ENCODE measurements around the gene TRIM72.
"Not testable (repeated sequence)": the region's sequence is repeated elsewhere in the genome, so short reads cannot be mapped to it uniquely, and the experiment has no call there.

The TRIM72 gene

GRCh38 chr16:31200111-31200510, 13.8 kb upstream of the TRIM72 start:
- DNase-seq (ENCODE audit: low read depth, low spot score); H3K9me3 ChIP-seq (ENCODE audit: control insufficient read depth, insufficient read depth, low read length); H3K36me3 ChIP-seq (ENCODE audit: control insufficient read depth, insufficient read depth, low read length); H3K27ac ChIP-seq (ENCODE audit: low read length); H3K4me1 ChIP-seq (ENCODE audit: control insufficient read depth, insufficient read depth, low read length); H3K4me3 ChIP-seq (ENCODE audit: low read length); H3K27me3 ChIP-seq (ENCODE audit: control insufficient read depth, insufficient read depth, low read length): not testable (repeated sequence)
- no CpG with 5 or more reads among the region's 8 CpGs for WGBS (ENCODE audit: insufficient coverage, insufficient read length)

DNA sequence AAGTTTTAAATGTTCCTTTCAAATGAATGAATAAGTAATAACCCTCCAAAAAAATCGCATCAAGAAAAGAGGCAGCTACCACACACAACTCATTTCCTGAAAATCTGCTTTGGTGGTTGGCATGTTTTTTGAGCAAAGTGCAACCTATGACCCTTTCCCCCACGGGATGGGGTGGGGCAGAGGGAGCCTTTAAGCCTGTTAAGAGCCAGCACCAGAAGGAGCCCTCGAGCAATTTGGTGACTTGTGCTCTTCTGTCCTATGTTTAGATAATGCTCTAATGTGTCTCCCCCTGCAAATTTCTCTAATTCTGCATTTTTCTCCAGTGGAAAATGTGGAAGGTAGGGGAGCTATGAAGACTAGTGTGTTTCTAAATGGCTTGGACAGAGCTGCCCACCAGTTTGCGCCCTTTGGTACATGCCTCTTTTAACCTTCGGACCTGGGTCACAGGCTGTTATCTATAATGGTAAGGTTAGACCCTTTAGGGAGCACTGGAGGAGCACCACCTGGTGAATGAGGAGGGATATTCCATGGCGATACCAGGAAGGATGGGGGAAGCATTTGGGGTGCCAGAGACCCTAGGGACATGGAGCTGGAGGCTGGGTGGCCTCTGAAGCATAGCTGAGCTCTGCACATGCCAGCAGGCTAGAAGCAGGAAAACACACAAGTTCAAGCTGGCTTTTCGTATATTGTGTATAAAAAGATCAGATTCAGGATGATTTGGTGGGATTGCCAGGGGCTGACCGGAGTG, 12.9 kb upstream of the TRIM72 start:
- WGBS (ENCODE audit: insufficient coverage, insufficient read length) = no CpG with 5 or more reads among the region's 8 CpGs
- Histone ChIP-seq H3K4me1 (ENCODE audit: control insufficient read depth, insufficient read depth, low read length) (peaks cover 4% of the 10 kb centered on the region; the same call in 1 of the 2 replicates), H3K27me3 (ENCODE audit: control insufficient read depth, insufficient read depth, low read length) (no peaks in the 10 kb centered on the region), H3K36me3 (ENCODE audit: control insufficient read depth, insufficient read depth, low read length) (0 out of 2 replicates have a peak, but pooled peaks cover 5% of the 10 kb centered on the region), H3K4me3 (ENCODE audit: low read length) (no peak overlapping the region; the same call in 1 of the 2 replicates), H3K9me3 (ENCODE audit: control insufficient read depth, insufficient read depth, low read length) (no peaks in the 10 kb centered on the region), H3K27ac (ENCODE audit: low read length) (no peak overlapping the region)
- DNase-seq (ENCODE audit: low read depth, low spot score) = no peak

DNA sequence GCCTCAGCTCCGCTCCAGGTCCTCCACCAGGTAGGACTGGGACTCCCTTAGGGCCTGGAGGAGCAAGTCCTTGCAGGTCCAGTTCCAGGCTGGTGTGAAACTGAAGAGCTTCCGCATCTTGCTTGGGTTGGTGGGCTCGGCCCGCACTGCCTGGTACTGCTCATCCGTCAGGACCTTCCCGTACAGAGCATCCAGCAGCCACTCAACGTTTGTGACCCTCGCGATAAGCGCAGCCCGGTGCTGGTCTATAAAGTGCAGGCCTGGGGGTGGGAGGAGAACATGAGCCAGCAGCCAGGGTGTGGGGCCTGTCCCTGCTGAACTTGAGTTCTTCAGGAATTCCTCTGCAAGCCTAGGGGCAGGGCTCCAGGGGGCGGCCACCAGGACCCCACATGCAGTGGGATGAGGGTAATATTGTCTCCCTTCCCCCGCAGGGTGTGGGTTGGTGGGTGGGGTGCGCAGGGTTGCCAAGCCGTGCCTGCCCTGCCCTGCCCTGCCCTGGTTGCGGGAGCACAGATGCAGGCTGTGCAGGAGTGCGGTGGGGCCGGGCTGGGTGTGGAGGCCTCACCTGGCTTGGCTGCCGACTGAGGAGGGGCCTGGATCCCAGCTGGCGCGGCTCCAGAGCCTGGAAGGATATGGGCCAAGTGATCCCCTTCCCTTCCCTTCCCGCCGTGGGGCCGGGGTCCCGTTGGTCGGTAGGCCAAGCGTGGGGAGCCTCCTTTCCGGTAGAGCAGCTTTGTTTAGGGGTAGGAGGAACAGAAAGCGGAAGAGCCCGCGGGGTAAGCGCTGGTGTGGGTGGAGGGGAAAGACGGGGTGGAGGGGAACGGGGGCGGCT, 12.1 kb upstream of the TRIM72 start:
- WGBS (ENCODE audit: insufficient coverage, insufficient read length) = no CpG with 5 or more reads among the region's 35 CpGs
- Histone ChIP-seq H3K36me3 (ENCODE audit: control insufficient read depth, insufficient read depth, low read length) (no peaks in the 10 kb centered on the region), H3K4me1 (ENCODE audit: control insufficient read depth, insufficient read depth, low read length) (peaks cover 4% of the 10 kb centered on the region; the same call in 1 of the 2 replicates), H3K9me3 (ENCODE audit: control insufficient read depth, insufficient read depth, low read length) (no peaks in the 10 kb centered on the region), H3K27me3 (ENCODE audit: control insufficient read depth, insufficient read depth, low read length) (no peaks in the 10 kb centered on the region), H3K4me3 (ENCODE audit: low read length) (peak overlapping the region; percentile 50), H3K27ac (ENCODE audit: low read length) (no peak overlapping the region)
- no peak for DNase-seq (ENCODE audit: low read depth, low spot score)

GRCh38 chr16:31202414-31203375, 11.2 kb upstream of the TRIM72 start, which contains the start of gene PYCARD:
PYCARD (minus strand) TSS chr16:31202760; CDS start chr16:31202690, 70 bp downstream.
- H3K27me3 ChIP-seq (ENCODE audit: control insufficient read depth, insufficient read depth, low read length) = no peaks in the 10 kb centered on the region
- DNase-seq (ENCODE audit: low read depth, low spot score) = no peak
- H3K27ac ChIP-seq (ENCODE audit: low read length) = no peak within 1 kb of the TSS
- H3K4me1 ChIP-seq (ENCODE audit: control insufficient read depth, insufficient read depth, low read length) = peaks cover 4% of the 10 kb centered on the region; the same call in 1 of the 2 replicates
- no peaks in the 10 kb centered on the region for H3K9me3 ChIP-seq (ENCODE audit: control insufficient read depth, insufficient read depth, low read length)
- peak within 1 kb of the TSS; percentile 50 for H3K4me3 ChIP-seq (ENCODE audit: low read length)
- no CpG with 5 or more reads among the region's 69 CpGs for WGBS (ENCODE audit: insufficient coverage, insufficient read length)
- no peaks in the 10 kb centered on the region for H3K36me3 ChIP-seq (ENCODE audit: control insufficient read depth, insufficient read depth, low read length)

- Histone ChIP-seq H3K4me3 (ENCODE audit: low read length) (no peak overlapping the region), H3K9me3 (ENCODE audit: control insufficient read depth, insufficient read depth, low read length) (no peaks in the 10 kb centered on the region), H3K27ac (ENCODE audit: low read length) (no peak overlapping the region), H3K36me3 (ENCODE audit: control insufficient read depth, insufficient read depth, low read length) (no peaks in the 10 kb centered on the region), H3K4me1 (ENCODE audit: control insufficient read depth, insufficient read depth, low read length) (peaks cover 4% of the 10 kb centered on the region; the same call in 1 of the 2 replicates), H3K27me3 (ENCODE audit: control insufficient read depth, insufficient read depth, low read length) (no peaks in the 10 kb centered on the region)
- no peak for DNase-seq (ENCODE audit: low read depth, low spot score)
- WGBS (ENCODE audit: insufficient coverage, insufficient read length) = no CpG with 5 or more reads among the region's 9 CpGs
These were observed 8.8 kb upstream of the TRIM72 start for GRCh38 chr16:31204871-31205666.

- no peaks in the 10 kb centered on the region for H3K36me3 ChIP-seq (ENCODE audit: control insufficient read depth, insufficient read depth, low read length)
- no peaks in the 10 kb centered on the region for H3K9me3 ChIP-seq (ENCODE audit: control insufficient read depth, insufficient read depth, low read length)
- H3K27ac ChIP-seq (ENCODE audit: low read length) = no peak overlapping the region
- no peak overlapping the region for H3K4me3 ChIP-seq (ENCODE audit: low read length)
- no peak for DNase-seq (ENCODE audit: low read depth, low spot score)
- WGBS (ENCODE audit: insufficient coverage, insufficient read length) = no CpG with 5 or more reads among the region's 6 CpGs
- 0 out of 2 replicates have a peak, but pooled peaks cover under 1% of the 10 kb centered on the region for H3K4me1 ChIP-seq (ENCODE audit: control insufficient read depth, insufficient read depth, low read length)
- H3K27me3 ChIP-seq (ENCODE audit: control insufficient read depth, insufficient read depth, low read length) = no peaks in the 10 kb centered on the region
These were observed 7.1 kb upstream of the TRIM72 start for GRCh38 chr16:31206776-31207175.

GRCh38 chr16:31213342-31213741, 577 bp upstream of the TRIM72 start:
- Histone ChIP-seq H3K36me3 (ENCODE audit: control insufficient read depth, insufficient read depth, low read length) (peaks cover 3% of the 10 kb centered on the region; the same call in 1 of the 2 replicates), H3K4me1 (ENCODE audit: control insufficient read depth, insufficient read depth, low read length) (peaks cover 9% of the 10 kb centered on the region), H3K27me3 (ENCODE audit: control insufficient read depth, insufficient read depth, low read length) (peaks cover 12% of the 10 kb centered on the region), H3K4me3 (ENCODE audit: low read length) (no peak overlapping the region), H3K27ac (ENCODE audit: low read length) (no peak overlapping the region), H3K9me3 (ENCODE audit: control insufficient read depth, insufficient read depth, low read length) (no peaks in the 10 kb centered on the region)
- DNase-seq (ENCODE audit: low read depth, low spot score) = no peak
- WGBS (ENCODE audit: insufficient coverage, insufficient read length) = no CpG with 5 or more reads among the region's 1 CpG

DNA sequence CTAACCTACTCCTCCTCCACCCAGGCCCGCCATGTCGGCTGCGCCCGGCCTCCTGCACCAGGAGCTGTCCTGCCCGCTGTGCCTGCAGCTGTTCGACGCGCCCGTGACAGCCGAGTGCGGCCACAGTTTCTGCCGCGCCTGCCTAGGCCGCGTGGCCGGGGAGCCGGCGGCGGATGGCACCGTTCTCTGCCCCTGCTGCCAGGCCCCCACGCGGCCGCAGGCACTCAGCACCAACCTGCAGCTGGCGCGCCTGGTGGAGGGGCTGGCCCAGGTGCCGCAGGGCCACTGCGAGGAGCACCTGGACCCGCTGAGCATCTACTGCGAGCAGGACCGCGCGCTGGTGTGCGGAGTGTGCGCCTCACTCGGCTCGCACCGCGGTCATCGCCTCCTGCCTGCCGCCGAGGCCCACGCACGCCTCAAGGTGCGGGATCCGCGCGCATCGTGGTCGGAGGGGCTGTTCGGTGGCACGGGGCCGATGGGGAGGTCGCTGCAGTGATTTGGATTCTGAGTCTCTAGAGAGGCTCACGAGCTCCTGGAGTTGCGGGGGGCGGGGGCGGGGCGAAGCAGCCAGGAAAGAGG, 878 bp downstream of the TRIM72 start:
- H3K27me3 ChIP-seq (ENCODE audit: control insufficient read depth, insufficient read depth, low read length) = peaks cover 12% of the 10 kb centered on the region
- DNase-seq (ENCODE audit: low read depth, low spot score) = no peak
- peaks cover 9% of the 10 kb centered on the region for H3K4me1 ChIP-seq (ENCODE audit: control insufficient read depth, insufficient read depth, low read length)
- no peaks in the 10 kb centered on the region for H3K9me3 ChIP-seq (ENCODE audit: control insufficient read depth, insufficient read depth, low read length)
- no CpG with 5 or more reads among the region's 58 CpGs for WGBS (ENCODE audit: insufficient coverage, insufficient read length)
- H3K36me3 ChIP-seq (ENCODE audit: control insufficient read depth, insufficient read depth, low read length) = peaks cover 3% of the 10 kb centered on the region; the same call in 1 of the 2 replicates
- H3K4me3 ChIP-seq (ENCODE audit: low read length) = peak overlapping the region; percentile 64
- H3K27ac ChIP-seq (ENCODE audit: low read length) = no peak overlapping the region

Data from iPS DF 6.9 (cell line).